Tongue (tissue), 2 donors: ENCODE results near the gene PHF23. TPM values are rescaled to one million over a fixed set of nuclear protein-coding genes. Genes with fewer than 3 reads are reported as not detected.
A peak's percentile ranks its signal among the peaks of the same experiment; 100 is the strongest.
"Not testable (repeated sequence)": the region's sequence is repeated elsewhere in the genome, so short reads cannot be mapped to it uniquely, and the experiment has no call there.

Experiments used
- DNase-seq: peaks from one replicate; pipeline ENCODE4 v3.0.0-alpha.2; 2015
- total RNA-seq: library from RNA; depleted of rRNA; stranded (reverse); fragments of >200 nt; gene quantifications from one replicate; pipeline ENCODE4 v1.2.3, GENCODE V29; 2014

PHF23 gene
- total RNA-seq, 1 donor from 2014 or later: 22.3 TPM

- no peak for DNase-seq
Observed at GRCh38 chr17:7258731-7259554, 19.7 kb upstream of the PHF23 start.

- DNase-seq: no peak
Observed at GRCh38 chr17:7256766-7257456, 17.7 kb upstream of the PHF23 start.

GRCh38 chr17:7254511-7254910, 15.3 kb upstream of the PHF23 start:
- no peak for DNase-seq

- DNase-seq: no peak
Observed at GRCh38 chr17:7253082-7253481, 13.8 kb upstream of the PHF23 start.

GRCh38 chr17:7252176-7253043, 13.2 kb upstream of the PHF23 start, which contains the start of gene ELP5:
TSS of gene ELP5 (plus strand) at chr17:7252215. CDS start at chr17:7252551, 336 bp downstream.
- peak; percentile 97 for DNase-seq

GRCh38 chr17:7251661-7252175, 12.5 kb upstream of the PHF23 start, which contains the start of gene CTDNEP1:
TSS of gene CTDNEP1 (minus strand) at chr17:7251734. CDS start at chr17:7251296, 438 bp downstream.
- DNase-seq: peak; percentile 100

- DNase-seq: peak; percentile 45
Observed at GRCh38 chr17:7250695-7251627, 11.7 kb upstream of the PHF23 start.

GRCh38 chr17:7249830-7250229, 10.6 kb upstream of the PHF23 start:
- DNase-seq: no peak

- no peak for DNase-seq
Observed at GRCh38 chr17:7249214-7249613, 10.0 kb upstream of the PHF23 start.

- peak; percentile 65 for DNase-seq
Observed at GRCh38 chr17:7248796-7249195, 9.5 kb upstream of the PHF23 start.

- DNase-seq: no peak
Observed at GRCh38 chr17:7246779-7247178, 7.5 kb upstream of the PHF23 start.

- DNase-seq: not testable (repeated sequence)
Observed at GRCh38 chr17:7243838-7244237, 4.6 kb upstream of the PHF23 start.

GRCh38 chr17:7243453-7243729, 4.1 kb upstream of the PHF23 start:
- no peak for DNase-seq

GRCh38 chr17:7242717-7243452, 3.6 kb upstream of the PHF23 start:
- DNase-seq: peak; percentile 99

- DNase-seq: peak; percentile 98
Observed at GRCh38 chr17:7241783-7242716, 2.8 kb upstream of the PHF23 start, which contains the start of gene GABARAP. TSS of gene GABARAP (minus strand) at chr17:7242449. CDS start at chr17:7242330, 119 bp downstream.

GRCh38 chr17:7241090-7241733, 2.0 kb upstream of the PHF23 start:
- DNase-seq: no peak

GRCh38 chr17:7240375-7240774, 1.1 kb upstream of the PHF23 start:
- DNase-seq: no peak

GRCh38 chr17:7238420-7239090, 702 bp downstream of the PHF23 start:
- no peak for DNase-seq
